D721Med (cell line): ENCODE measurements around the gene ABCC11.

Source experiments
- DNase-seq: peaks from one replicate; pipeline ENCODE4 v3.0.0; 2011; ENCODE audit warnings: low spot score; ENCODE audit not compliant: insufficient read length
- FAIRE-seq: peaks from 2 replicates; lab custom pipeline; 2011; peaks lifted over from hg19 to GRCh38; lab: Jason Lieb, UNC
- CTCF ChIP-seq: IDR thresholded peaks from 2 replicates; pipeline ENCODE4 v1.5.1; 2012; ENCODE audit warnings: mild to moderate bottlenecking, control low read depth; ENCODE audit not compliant: insufficient read depth; ENCODE audit errors: missing control alignments

The ABCC11 gene

GRCh38 chr16:48139517-48139916, 107.8 kb downstream of the ABCC11 start:
- no peak for TF ChIP-seq CTCF
- DNase-seq = no peak
- FAIRE-seq = no peak

DNA sequence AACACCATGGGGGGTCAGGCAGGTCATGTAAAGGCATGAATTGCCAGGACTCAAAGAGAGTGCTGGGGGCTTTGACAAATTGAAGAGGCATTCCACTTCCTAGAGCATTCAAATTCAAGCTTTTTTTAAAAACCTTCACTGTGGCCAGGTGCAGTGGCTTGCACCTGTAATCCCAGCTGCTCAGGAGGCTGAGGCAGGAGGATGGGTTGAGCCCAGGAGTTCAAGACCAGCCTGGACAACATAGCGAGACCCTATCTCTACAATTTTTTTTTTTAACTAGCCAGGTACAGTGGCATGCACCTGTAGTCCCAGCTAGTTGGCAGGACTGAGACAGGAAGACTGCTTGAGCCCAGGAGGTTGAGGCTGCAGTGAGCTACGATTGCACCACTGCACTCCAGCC, 108.8 kb downstream of the ABCC11 start:
- no peak for TF ChIP-seq CTCF
- FAIRE-seq (no peak), DNase-seq (no peak)

DNA sequence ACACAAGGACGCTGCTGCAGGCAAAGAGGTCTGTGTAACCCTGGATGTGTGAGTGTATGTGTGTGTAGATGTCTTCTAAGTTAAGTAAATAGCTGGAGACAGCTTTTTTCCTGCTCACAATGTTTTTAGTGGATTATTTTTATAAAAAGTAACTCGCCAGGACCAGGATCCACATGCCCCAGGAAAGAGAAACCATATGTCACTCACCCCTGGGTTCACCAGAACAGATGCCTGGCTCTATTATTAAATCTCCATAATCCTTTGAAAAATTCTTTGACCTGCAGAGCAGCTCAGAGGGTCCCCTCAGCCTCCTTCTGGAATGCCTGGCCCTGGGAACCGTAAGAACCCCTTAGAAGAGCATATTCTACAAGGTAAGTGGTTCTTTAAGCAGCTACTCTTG, 109.5 kb downstream of the ABCC11 start:
- FAIRE-seq (no peak), DNase-seq (no peak)
- no peak for TF ChIP-seq CTCF

DNA sequence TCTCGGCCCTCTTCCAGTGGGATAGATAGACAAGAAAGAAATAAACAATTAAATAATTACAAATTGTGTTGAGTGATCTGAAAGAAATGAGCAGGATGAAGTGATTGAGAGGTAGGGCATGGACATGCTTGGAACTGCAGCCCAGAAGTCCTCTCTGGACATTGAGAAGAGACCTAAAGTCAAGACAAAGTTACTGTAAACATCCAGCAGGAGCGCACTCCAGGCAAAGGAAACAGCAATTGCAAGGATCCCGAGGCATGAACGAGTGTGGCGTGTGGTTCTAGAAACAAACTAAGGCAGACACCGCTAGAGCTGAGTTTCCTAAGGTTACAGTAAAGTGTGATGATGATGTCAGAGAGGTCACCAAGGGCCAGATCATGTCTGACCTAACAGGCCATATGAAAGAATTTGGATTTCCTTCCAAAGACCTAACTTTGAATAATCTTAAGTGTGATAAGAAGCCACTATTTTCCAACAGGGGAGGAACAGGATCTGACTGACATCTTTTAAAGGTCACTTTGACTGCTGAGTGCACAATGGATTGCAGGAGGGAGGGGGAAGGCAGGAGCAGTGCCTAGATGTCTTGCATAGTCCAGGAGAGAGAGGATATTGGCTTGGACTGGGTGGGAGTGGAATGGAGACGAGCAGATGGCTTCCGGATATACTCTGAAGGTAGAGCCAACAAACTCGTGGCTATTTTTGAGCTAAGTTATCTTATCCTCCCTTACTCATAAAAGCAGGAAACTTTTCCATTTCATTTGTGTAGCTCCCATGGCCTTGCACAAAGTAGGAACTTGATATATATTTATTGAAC, 110.6 kb downstream of the ABCC11 start:
- no peak for FAIRE-seq

GRCh38 chr16:48133455-48134211, 113.7 kb downstream of the ABCC11 start:
- TF ChIP-seq CTCF = no peak
- FAIRE-seq (no peak), DNase-seq (no peak)

More for the DNA sequence above, 110.6 kb downstream of the ABCC11 start:
- no peak for DNase-seq
- TF ChIP-seq CTCF = no peak

- DNase-seq (no peak), FAIRE-seq (no peak)
- no peak for TF ChIP-seq CTCF
Measured at GRCh38 chr16:48132696-48133095, 114.6 kb downstream of the ABCC11 start.
